Memory B cell (primary cell): ENCODE data around the gene CHMP2A.

ENCODE experiments used
- ATAC-seq: fragments of 150-1000 bp; cut with Tn5 transposase; 2 replicates; pipeline ENCODE4 v1.10.0; 2021; ENCODE audit warnings: low read depth, mild to moderate bottlenecking, moderate library complexity
- DNase-seq, 2 donors: peaks; one replicate each; pipeline ENCODE4 v3.0.0; 2022; ENCODE audit warnings: low spot score in 2 of 2
- H3K27ac Mint-ChIP-seq: one replicate; pipeline ENCODE4 v1.8.0; 2022; ENCODE audit warnings: mild to moderate bottlenecking, moderate library complexity, mixed read lengths
- H3K27me3 Mint-ChIP-seq: one replicate; pipeline ENCODE4 v1.8.0; 2022; ENCODE audit warnings: mixed read lengths
- H3K36me3 Mint-ChIP-seq: one replicate; pipeline ENCODE4 v1.8.0; 2022; ENCODE audit warnings: mild to moderate bottlenecking, mixed read lengths
- H3K4me1 Mint-ChIP-seq: one replicate; pipeline ENCODE4 v1.8.0; 2022; ENCODE audit warnings: mixed read lengths
- H3K4me3 Mint-ChIP-seq: one replicate; pipeline ENCODE4 v1.8.0; 2022; ENCODE audit warnings: mild to moderate bottlenecking, moderate library complexity, mixed read lengths
- H3K9me3 Mint-ChIP-seq: one replicate; pipeline ENCODE4 v1.8.0; 2022; ENCODE audit warnings: mixed read lengths

CHMP2A gene

DNA sequence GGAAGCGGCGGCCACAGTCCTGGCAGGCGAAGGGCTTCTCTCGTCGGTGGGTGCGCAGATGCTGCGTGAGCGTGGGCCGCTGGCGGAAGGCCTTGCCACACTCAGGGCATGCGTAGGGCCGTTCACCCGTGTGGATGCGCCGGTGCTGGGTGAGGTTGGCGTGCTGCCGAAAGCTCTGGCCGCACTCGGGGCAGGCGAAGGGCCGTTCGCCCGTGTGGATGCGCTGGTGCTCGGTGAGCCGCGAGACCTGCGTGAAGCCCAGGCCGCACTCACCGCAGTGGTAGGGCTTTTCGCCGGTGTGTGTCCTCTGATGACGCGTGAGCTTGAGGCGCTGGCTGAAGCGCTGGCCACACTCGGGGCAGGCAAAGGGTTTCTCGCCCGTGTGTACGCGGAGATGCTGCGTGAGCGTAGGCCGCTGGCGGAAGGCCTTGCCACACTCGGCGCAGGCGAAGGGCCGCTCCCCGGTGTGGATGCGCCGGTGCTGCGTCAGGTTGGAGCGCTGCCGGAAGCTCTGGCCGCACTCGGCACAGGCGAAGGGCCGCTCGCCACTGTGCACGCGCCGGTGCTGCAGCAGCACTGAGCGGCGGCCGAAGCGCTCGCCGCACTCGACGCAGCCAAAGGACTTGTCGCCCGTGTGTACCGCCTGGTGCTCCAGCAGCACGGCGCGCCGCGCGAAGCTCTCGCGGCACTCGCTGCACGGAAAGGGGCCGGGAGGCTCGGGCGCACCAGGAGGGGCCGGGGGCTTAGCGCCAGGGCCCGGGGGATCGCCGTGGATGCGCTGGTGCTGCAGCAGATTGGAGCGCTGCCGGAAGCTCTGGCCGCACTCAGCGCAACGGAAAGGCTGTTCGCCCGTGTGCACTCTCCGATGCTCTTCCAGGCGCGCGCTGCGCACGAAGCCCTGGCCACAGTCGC, 7.5 kb upstream of the CHMP2A start:
- peak in 1 of 2 donors; percentile 51 for DNase-seq
- Mint-ChIP-seq H3K4me3 (peak overlapping the region; percentile 90), H3K27ac (no peak overlapping the region), H3K36me3 (peaks cover 6% of the 10 kb centered on the region), H3K4me1 (peaks cover 35% of the 10 kb centered on the region), H3K9me3 (no peaks in the 10 kb centered on the region), H3K27me3 (no peaks in the 10 kb centered on the region)
- no peak for ATAC-seq

DNA sequence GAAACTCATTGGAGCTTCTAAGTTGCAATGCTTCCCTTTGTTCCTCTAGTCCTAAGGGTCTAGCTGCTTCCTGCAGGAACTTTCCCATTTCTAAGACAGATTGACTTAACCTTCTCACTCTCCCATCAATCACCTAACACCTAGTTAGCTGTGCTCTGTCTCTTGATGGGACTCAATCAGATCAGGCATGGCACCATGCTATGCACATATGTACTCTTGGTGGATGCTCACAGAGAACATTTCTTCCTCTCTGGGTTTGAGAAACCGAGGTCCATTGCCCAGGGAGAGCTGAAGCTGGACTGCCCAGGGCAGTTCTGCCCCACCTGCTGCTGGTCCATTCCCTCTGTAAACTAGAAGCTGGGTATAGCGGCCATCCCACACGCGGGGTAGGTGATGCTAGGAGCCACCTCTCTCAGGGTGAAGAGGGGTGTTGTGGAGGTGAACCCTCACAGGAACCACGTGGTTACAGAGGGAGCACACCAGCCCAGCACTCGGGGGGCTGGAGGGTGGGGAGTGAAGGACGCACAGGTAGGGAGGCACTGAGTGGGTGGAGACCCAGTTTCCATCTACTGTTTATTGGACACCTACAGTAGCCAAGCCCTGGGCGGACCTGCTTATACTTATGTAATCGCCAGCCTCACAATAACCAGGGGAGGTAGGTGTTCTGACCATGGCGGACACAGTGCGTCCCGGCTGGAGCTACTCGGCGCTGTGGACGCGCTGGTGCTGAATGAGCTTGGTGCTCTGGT, 6.6 kb upstream of the CHMP2A start:
- Mint-ChIP-seq H3K27ac (no peak overlapping the region), H3K4me3 (peak overlapping the region; percentile 90), H3K36me3 (peaks cover 6% of the 10 kb centered on the region), H3K27me3 (no peaks in the 10 kb centered on the region), H3K4me1 (peaks cover 41% of the 10 kb centered on the region), H3K9me3 (no peaks in the 10 kb centered on the region)
- no peak for DNase-seq
- no peak for ATAC-seq

- no peak for DNase-seq
- no peaks in the 10 kb centered on the region for H3K27me3 Mint-ChIP-seq
- peak overlapping the region; percentile 3 for H3K4me3 Mint-ChIP-seq
- peaks cover 46% of the 10 kb centered on the region for H3K4me1 Mint-ChIP-seq
- no peaks in the 10 kb centered on the region for H3K9me3 Mint-ChIP-seq
- H3K27ac Mint-ChIP-seq: no peak overlapping the region
- peaks cover 6% of the 10 kb centered on the region for H3K36me3 Mint-ChIP-seq
- no peak for ATAC-seq
Measured at GRCh38 chr19:58560921-58561320, 6.0 kb upstream of the CHMP2A start.

DNA sequence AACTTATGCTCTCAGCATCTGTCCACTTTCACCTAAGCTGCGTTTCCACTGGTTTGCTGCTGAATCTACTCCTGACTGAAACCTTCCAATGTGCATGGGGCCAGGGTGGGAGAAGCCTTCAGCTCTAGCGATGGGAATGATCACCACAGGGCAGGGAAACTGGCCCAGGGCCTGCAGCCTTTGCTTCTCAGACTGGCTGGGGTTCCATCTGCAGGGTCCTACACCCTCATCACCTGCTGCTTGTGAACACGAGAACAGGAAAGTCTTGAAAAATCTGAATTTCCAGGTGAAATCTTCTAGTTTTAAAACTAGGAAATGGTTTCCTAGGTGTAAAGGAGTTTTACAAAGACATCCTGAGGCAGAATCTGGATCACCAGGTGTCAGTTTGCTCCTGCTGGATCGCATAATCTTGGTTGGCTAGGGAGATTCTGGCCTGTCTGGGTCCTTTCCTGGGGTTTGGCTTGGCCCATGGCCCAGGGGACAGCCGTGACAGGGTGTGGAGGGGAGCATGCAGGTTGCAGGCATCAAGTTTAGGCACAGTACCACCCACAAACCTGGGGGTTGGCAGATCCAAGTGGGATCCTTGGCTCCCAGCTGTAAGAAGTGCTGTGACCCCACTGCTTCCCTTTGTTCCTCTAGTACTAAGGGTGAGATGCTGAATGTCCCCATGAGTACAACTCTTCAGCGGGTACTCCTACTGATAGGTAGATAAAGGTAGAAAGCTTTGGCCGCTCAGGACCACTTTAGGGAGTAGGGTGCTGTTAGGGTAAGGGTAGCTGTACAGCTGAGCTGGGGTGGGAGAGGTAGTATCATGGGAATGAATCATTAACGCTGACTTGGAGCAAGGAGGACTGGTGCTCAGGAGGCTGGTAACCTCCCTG, 5.3 kb upstream of the CHMP2A start:
- Mint-ChIP-seq H3K36me3 (peaks cover 6% of the 10 kb centered on the region), H3K27me3 (no peaks in the 10 kb centered on the region), H3K9me3 (no peaks in the 10 kb centered on the region), H3K4me3 (peak overlapping the region; percentile 99), H3K4me1 (peaks cover 46% of the 10 kb centered on the region), H3K27ac (no peak overlapping the region)
- DNase-seq: peak in 1 of 2 donors; percentile 12
- no peak for ATAC-seq

DNA sequence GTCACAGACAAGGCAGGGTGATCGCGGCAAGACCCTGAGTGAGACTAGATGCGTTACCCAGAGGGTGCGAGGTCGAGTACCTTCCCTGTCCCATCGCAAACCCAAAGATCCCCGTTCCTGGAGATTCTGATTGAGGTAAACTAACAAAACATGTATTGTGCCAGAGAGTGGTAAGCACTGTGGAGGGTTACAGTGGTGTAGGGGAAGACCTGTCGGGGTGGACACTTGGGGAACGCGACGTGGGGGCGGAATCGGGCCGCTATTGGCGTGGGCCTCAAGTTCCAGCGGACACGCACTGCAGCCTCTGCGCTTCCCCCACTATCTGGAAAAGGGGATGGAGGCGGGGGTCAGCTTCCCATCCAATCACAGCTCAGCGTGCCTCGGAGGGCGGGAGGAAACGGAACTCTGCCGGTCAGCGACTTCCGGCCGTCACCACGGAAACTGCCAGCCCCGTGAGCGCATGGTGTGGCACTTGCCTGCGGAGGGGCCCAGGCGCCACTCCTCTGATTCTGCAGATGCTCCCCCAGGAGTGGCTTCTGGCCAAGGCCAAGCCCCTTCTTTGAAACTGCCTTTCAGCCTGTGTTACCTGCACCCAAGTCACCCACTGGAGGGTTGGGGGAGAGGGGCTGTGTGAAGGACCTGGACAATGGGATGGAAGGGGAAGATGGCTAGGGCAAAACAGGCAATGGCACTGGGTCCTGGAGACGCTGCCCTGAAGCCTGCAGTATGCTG, 4.5 kb upstream of the CHMP2A start:
- DNase-seq: no peak
- Mint-ChIP-seq H3K27ac (peak overlapping the region; percentile 99), H3K9me3 (no peaks in the 10 kb centered on the region), H3K27me3 (no peaks in the 10 kb centered on the region), H3K36me3 (peaks cover 6% of the 10 kb centered on the region), H3K4me1 (peaks cover 50% of the 10 kb centered on the region), H3K4me3 (peak overlapping the region; percentile 99)
- no peak for ATAC-seq

- Mint-ChIP-seq H3K4me1 (peaks cover 55% of the 10 kb centered on the region), H3K36me3 (peaks cover 10% of the 10 kb centered on the region), H3K9me3 (no peaks in the 10 kb centered on the region), H3K27ac (peak overlapping the region; percentile 99), H3K27me3 (no peaks in the 10 kb centered on the region), H3K4me3 (peak overlapping the region; percentile 99)
- peak; percentile 63 for ATAC-seq
- DNase-seq: peak; percentile 99 to 100
Measured at GRCh38 chr19:58558623-58559274, 3.8 kb upstream of the CHMP2A start.

DNA sequence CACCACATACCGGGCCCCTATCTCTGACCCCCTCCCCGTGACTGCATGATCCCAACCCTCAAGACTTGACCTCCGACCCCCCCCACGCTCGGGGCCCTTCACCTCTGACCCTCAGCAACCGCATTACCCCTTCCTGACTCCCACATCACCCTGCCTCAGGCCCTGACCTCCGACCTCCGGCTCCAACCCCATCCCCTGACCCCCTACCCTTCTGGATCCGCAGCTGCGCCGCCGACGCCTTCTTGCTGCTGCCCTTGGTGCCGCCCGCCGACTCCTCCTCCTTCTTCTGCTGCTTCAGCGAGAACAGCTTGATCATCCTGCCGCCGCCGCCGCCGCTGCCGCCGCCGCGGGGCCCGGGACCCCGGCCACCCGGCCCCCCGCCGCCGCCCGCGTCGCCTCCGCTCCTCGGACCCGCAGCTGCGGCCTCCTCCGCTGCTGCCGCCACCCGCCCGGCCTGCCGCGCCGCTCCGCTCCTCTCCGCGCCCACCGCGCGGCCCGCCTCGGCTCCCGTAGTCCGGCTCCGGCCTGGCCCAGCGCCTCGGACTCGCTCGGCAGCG, 3.2 kb upstream of the CHMP2A start, which contains the start of gene UBE2M:
Gene UBE2M, minus strand, starts transcription at position 546 of the 557 bp plus-strand sequence. Its CDS starts 230 bp downstream, at position 316.
- ATAC-seq (peak; percentile 9), DNase-seq (no peak)
- H3K27me3 Mint-ChIP-seq: no peaks in the 10 kb centered on the region
- H3K9me3 Mint-ChIP-seq: no peaks in the 10 kb centered on the region
- H3K36me3 Mint-ChIP-seq: peaks cover 13% of the 10 kb centered on the region
- peak within 1 kb of the TSS; percentile 99 for H3K4me3 Mint-ChIP-seq
- peak within 1 kb of the TSS; percentile 99 for H3K27ac Mint-ChIP-seq
- H3K4me1 Mint-ChIP-seq: peaks cover 52% of the 10 kb centered on the region

DNA sequence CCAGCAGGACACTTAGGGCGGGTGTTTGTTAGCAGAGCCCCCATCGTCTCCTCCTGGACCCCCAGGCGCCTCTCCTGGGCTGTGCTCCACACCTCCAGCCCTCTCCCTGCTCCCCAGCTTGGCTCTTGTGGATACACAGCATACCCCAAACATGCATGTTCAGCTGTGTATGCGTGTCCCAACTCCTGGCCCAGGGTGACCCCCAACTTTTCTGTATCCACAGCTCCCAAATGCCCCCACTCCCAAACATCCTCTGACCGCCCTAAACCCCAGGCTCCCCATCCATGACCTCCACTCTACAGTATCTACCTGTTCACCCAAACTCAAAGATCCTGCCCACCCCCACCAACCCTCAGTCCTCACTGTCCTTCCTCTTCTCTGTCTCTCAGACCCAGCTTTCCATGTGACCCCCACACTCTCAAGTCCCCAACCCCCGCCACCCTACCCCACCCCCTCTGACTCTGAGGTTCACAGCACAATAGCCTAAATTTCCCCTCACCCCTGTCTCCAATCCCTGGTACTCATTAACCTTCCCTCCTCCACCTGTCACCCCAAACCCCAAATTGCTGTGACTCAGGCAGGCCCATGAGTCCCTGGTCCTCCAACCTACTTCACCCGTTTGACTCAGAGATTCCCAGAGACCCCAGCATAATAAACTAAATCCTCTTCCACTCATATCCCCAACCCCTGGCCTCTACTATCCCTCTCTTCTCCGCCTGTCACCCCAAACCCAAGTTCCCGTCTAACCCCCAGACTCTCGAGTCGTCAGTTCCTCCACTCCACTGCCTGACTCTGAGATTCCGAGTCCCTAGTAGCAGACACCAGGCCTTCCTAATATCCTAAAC, 2.5 kb upstream of the CHMP2A start:
- H3K27me3 Mint-ChIP-seq: no peaks in the 10 kb centered on the region
- ATAC-seq (no peak), DNase-seq (peak in 1 of 2 donors; percentile 12)
- peak overlapping the region; percentile 99 for H3K27ac Mint-ChIP-seq
- no peaks in the 10 kb centered on the region for H3K9me3 Mint-ChIP-seq
- peaks cover 18% of the 10 kb centered on the region for H3K36me3 Mint-ChIP-seq
- peak overlapping the region; percentile 99 for H3K4me3 Mint-ChIP-seq
- peaks cover 53% of the 10 kb centered on the region for H3K4me1 Mint-ChIP-seq

- H3K4me3 Mint-ChIP-seq: peak overlapping the region; percentile 99
- DNase-seq: peak in 1 of 2 donors; percentile 15
- no peaks in the 10 kb centered on the region for H3K9me3 Mint-ChIP-seq
- H3K27me3 Mint-ChIP-seq: no peaks in the 10 kb centered on the region
- H3K36me3 Mint-ChIP-seq: peaks cover 21% of the 10 kb centered on the region
- peaks cover 54% of the 10 kb centered on the region for H3K4me1 Mint-ChIP-seq
- peak overlapping the region; percentile 99 for H3K27ac Mint-ChIP-seq
- no peak for ATAC-seq
Measured at GRCh38 chr19:58556622-58557220, 1.8 kb upstream of the CHMP2A start.

DNA sequence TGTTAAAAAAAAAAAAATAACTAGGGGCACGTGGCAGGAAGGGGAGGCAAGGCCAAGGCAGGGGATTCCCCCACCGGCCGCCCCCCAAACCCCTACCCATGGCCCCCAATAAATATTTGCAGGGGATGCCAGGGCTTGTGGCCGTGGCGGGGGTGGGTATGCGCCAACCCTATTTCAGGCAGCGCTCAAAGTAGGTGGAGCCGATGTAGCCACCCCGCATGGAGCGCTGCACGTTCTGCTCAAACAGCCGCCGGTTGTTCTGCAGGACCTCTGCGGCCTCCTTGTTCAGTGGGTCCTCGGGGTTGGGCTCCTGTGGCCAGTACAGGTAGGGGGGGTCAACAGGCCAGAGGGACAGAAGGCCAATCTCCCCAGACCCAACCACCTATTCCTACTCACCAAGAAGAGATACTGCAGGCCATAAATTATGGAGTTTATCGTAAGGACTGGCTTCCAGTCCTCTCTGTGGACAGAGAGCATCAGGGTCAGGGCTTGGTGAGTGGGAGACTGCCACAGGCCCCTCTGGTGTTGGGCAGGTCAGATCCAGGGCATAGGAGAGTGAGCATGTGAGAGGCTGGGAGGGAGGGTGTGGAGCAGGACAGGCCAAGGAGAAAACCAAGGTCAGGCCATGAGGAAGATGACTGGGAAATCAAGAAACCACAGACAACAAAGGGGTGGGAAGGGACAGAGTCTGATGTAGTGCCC, 1.2 kb upstream of the CHMP2A start:
- ATAC-seq: no peak
- peaks cover 22% of the 10 kb centered on the region for H3K36me3 Mint-ChIP-seq
- H3K27me3 Mint-ChIP-seq: no peaks in the 10 kb centered on the region
- H3K4me3 Mint-ChIP-seq: peak overlapping the region; percentile 99
- peaks cover 50% of the 10 kb centered on the region for H3K4me1 Mint-ChIP-seq
- H3K27ac Mint-ChIP-seq: peak overlapping the region; percentile 99
- no peaks in the 10 kb centered on the region for H3K9me3 Mint-ChIP-seq
- DNase-seq: peak in 1 of 2 donors; percentile 16

- DNase-seq (no peak), ATAC-seq (no peak)
- H3K4me1 Mint-ChIP-seq: peaks cover 50% of the 10 kb centered on the region
- no peaks in the 10 kb centered on the region for H3K27me3 Mint-ChIP-seq
- peak overlapping the region; percentile 99 for H3K27ac Mint-ChIP-seq
- H3K4me3 Mint-ChIP-seq: peak overlapping the region; percentile 99
- peaks cover 26% of the 10 kb centered on the region for H3K36me3 Mint-ChIP-seq
- H3K9me3 Mint-ChIP-seq: no peaks in the 10 kb centered on the region
Measured at GRCh38 chr19:58555369-58555885, 522 bp upstream of the CHMP2A start.
